CD4-positive, alpha-beta T cell treated with Interferon alpha-2 for 1 hour (primary cell): Measurements from ENCODE around the gene CTNNB1.

Experiments used
- DNase-seq, 2 donors: peaks; one replicate each; pipeline ENCODE4 v3.0.0-alpha.2; 2020 to 2022

CTNNB1 gene

GRCh38 chr3:41220906-41221677 lies 21.8 kb downstream of the CTNNB1 start:
- DNase-seq: no peak

GRCh38 chr3:41222012-41222411 lies 22.7 kb downstream of the CTNNB1 start:
- no peak for DNase-seq

GRCh38 chr3:41222501-41222900 lies 23.2 kb downstream of the CTNNB1 start:
- no peak for DNase-seq

GRCh38 chr3:41223078-41223477 lies 23.8 kb downstream of the CTNNB1 start:
- DNase-seq: no peak

- DNase-seq: no peak
Observed at GRCh38 chr3:41223691-41224090, 24.4 kb downstream of the CTNNB1 start.

- no peak for DNase-seq
Observed at GRCh38 chr3:41224120-41224806, 25.0 kb downstream of the CTNNB1 start.

GRCh38 chr3:41234823-41235721 lies 35.8 kb downstream of the CTNNB1 start:
- no peak for DNase-seq

- DNase-seq: no peak
Observed at GRCh38 chr3:41236228-41236627, 36.9 kb downstream of the CTNNB1 start.

- no peak for DNase-seq
Observed at GRCh38 chr3:41237907-41238306, 38.6 kb downstream of the CTNNB1 start.

- DNase-seq: no peak
Observed at GRCh38 chr3:41239587-41239986, 40.3 kb downstream of the CTNNB1 start.

GRCh38 chr3:41241161-41241560 lies 41.9 kb downstream of the CTNNB1 start:
- no peak for DNase-seq

- DNase-seq: no peak
Observed at GRCh38 chr3:41241800-41242571, 42.7 kb downstream of the CTNNB1 start.

GRCh38 chr3:41243183-41243582 lies 43.9 kb downstream of the CTNNB1 start:
- no peak for DNase-seq

GRCh38 chr3:41244620-41245336 lies 45.5 kb downstream of the CTNNB1 start:
- no peak for DNase-seq

- DNase-seq: no peak
Observed at GRCh38 chr3:41247055-41248004, 48.0 kb downstream of the CTNNB1 start.

- DNase-seq: no peak
Observed at GRCh38 chr3:41248525-41248924, 49.2 kb downstream of the CTNNB1 start.

- DNase-seq: no peak
Observed at GRCh38 chr3:41249318-41249717, 50.0 kb downstream of the CTNNB1 start.

- DNase-seq: no peak
Observed at GRCh38 chr3:41250825-41251224, 51.5 kb downstream of the CTNNB1 start.

- DNase-seq: no peak
Observed at GRCh38 chr3:41251593-41251992, 52.3 kb downstream of the CTNNB1 start.

- no peak for DNase-seq
Observed at GRCh38 chr3:41258239-41258800, 59.0 kb downstream of the CTNNB1 start.
